Measurements from ENCODE around the gene FNBP1.
A peak's percentile ranks its signal among the peaks of the same experiment; 100 is the strongest.

The FNBP1 gene

DNA sequence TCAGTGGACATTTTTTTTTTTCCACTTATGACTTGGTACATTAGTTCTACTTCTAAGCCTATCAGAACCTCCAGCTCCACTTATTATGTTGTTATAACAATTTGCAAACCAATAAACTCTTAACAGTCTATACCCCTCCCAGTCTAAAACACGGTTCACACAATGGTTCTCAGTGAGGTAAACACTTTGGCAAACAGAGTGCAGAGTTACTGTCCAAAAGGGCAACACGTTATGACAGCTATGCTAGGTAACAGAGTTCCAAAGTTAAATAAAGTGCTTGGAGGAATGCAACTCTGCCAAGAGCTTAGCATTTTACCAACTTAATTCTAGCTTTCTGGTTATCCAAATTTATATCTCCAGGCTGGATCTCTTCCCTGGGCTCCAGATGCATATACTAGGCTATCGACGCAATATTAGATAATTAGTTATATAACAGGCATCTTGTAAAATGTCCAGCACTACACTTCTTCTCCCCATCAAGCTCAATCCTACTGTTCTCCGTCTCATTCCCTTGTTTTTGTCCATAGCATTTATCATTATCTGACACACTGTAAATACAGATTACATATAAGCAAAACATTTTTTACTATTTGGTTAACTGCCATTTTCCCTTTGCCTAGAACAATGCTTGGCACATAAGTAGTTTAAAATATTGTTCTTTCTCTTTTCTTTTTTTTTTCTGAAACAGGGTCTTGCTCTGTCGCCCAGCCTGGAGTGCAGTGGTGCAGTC, 14.3 kb downstream of the FNBP1 start:
- H3K4me3 ChIP-seq (ENCODE audit: low read depth, low read length): no peak overlapping the region
- TF ChIP-seq CTCF (IDR thresholded peaks at IDR 0.05; ENCODE audit: control insufficient read depth, extremely low read depth, insufficient read depth): no peak
- peak; percentile 77 for DNase-seq (ENCODE audit: low read depth)

DNA sequence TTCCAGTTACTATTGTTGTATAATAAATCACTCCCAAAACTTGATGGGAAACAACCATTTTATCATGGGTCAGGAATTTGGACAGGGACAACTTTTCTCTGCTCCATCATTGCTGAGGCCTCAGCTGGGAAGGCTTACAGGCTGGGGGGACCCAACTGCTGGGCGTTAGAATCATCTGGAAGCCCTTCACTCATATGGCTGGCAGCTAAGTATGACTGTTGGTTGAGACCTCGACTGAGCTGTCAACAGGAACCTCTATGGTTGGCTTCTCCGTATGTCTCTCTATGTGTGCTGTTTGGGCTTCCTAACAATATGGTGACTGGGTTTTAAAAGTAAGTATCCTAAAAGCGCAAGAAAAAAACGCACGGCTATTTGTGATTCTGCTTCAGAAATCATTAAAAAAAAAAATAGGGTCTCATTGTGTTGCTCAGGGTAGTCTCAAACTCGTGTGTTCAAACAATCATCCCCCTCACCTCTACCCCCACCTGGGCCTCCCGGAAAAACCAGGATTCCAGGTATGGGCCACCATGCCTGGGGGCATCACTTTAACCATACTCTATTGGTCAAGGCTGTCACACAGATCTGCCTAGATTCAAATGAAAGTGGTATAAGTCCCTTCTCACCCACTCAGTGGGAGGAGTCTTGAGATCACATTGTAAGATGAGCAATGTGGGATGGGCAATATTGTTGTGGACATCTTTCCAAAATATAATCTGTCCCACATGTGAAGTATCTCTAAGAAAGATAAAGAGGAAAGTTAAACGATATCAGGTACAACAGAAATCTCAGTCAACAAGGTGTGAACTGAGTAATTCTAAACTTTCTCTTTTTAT, 15.2 kb downstream of the FNBP1 start:
- no peak overlapping the region for H3K4me3 ChIP-seq (ENCODE audit: low read depth, low read length)
- DNase-seq (ENCODE audit: low read depth): no peak
- no peak for TF ChIP-seq CTCF (IDR thresholded peaks at IDR 0.05; ENCODE audit: control insufficient read depth, extremely low read depth, insufficient read depth)

- no peak for TF ChIP-seq CTCF (IDR thresholded peaks at IDR 0.05; ENCODE audit: control insufficient read depth, extremely low read depth, insufficient read depth)
- no peak for DNase-seq (ENCODE audit: low read depth)
- H3K4me3 ChIP-seq (ENCODE audit: low read depth, low read length): no peak overlapping the region
These were observed 16.2 kb downstream of the FNBP1 start for GRCh38 chr9:130026583-130027340.

- no peak overlapping the region for H3K4me3 ChIP-seq (ENCODE audit: low read depth, low read length)
- TF ChIP-seq CTCF (IDR thresholded peaks at IDR 0.05; ENCODE audit: control insufficient read depth, extremely low read depth, insufficient read depth): no peak
- peak; percentile 93 for DNase-seq (ENCODE audit: low read depth)
These were observed 18.4 kb downstream of the FNBP1 start for GRCh38 chr9:130024597-130024994.

GRCh38 chr9:130023994-130024596, 18.9 kb downstream of the FNBP1 start:
- no peak for DNase-seq (ENCODE audit: low read depth)
- TF ChIP-seq CTCF (IDR thresholded peaks at IDR 0.05; ENCODE audit: control insufficient read depth, extremely low read depth, insufficient read depth): no peak

DNA sequence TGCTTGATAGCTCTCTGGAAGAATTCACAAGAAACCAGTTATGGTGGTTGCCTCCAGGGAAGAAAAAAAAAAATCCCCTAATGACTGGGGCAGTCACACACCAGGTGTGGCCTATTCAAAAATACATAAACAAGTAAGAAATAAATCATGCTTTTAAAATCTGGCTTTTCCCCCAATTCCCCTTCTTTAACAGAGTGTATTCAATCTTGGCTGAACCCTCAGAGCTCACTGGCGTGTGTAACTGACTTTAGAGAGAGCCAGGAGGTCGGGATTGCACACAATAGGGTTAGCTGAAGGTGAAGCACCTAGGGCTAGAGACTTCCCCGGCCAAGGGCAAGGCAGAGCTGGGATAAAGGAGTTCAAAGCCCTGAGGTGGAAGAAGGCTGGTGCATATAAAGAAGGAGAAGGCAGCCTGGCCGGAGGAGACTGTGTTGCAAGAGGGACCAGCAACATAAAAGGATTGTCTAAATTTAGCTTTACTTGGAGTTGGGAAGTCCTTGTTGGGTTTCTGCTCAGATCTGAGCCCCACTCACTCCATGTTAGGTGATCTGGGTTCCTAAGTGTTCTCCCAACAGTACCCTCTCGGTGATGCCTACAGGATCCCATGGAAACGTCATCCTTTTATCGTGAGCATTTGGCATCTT, 19.7 kb downstream of the FNBP1 start:
- no peak for DNase-seq (ENCODE audit: low read depth)
- H3K4me3 ChIP-seq (ENCODE audit: low read depth, low read length): no peak overlapping the region
- no peak for TF ChIP-seq CTCF (IDR thresholded peaks at IDR 0.05; ENCODE audit: control insufficient read depth, extremely low read depth, insufficient read depth)

More at GRCh38 chr9:130023994-130024596, 18.9 kb downstream of the FNBP1 start:
- H3K4me3 ChIP-seq (ENCODE audit: low read depth, low read length): no peak overlapping the region

All from LNCaP clone FGC (cell line).